ENCODE data around the gene BMP5.
"Not testable (repeated sequence)": the region's sequence is repeated elsewhere in the genome, so short reads cannot be mapped to it uniquely, and the experiment has no call there.

The BMP5 gene

GRCh38 chr6:55875400-55875799 is at the start of gene BMP5:
BMP5 (minus strand) TSS chr6:55875590; CDS start chr6:55874865, 725 bp downstream.
- peak; percentile 97 for DNase-seq

- no peak for DNase-seq
Observed at GRCh38 chr6:55922406-55922805, 47.0 kb upstream of the BMP5 start.

GRCh38 chr6:55919716-55920308 is 44.4 kb upstream of the BMP5 start:
- no peak for DNase-seq

- no peak for DNase-seq
Observed at GRCh38 chr6:55918639-55919038, 43.2 kb upstream of the BMP5 start.

- no peak for DNase-seq
Observed at GRCh38 chr6:55917751-55918415, 42.5 kb upstream of the BMP5 start.

- DNase-seq, result no peak
Observed at GRCh38 chr6:55916188-55916587, 40.8 kb upstream of the BMP5 start.

GRCh38 chr6:55913228-55914195 is 38.1 kb upstream of the BMP5 start:
- peak; percentile 61 for DNase-seq

- DNase-seq, result not testable (repeated sequence)
Observed at GRCh38 chr6:55910466-55910865, 35.1 kb upstream of the BMP5 start.

- DNase-seq, result not testable (repeated sequence)
Observed at GRCh38 chr6:55909911-55910310, 34.5 kb upstream of the BMP5 start.

- no peak for DNase-seq
Observed at GRCh38 chr6:55902796-55903195, 27.4 kb upstream of the BMP5 start.

GRCh38 chr6:55901765-55902270 is 26.4 kb upstream of the BMP5 start:
- DNase-seq, result peak; percentile 25

GRCh38 chr6:55898342-55898741 is 23.0 kb upstream of the BMP5 start:
- DNase-seq, result no peak

- no peak for DNase-seq
Observed at GRCh38 chr6:55897346-55897745, 22.0 kb upstream of the BMP5 start.

- peak; percentile 78 for DNase-seq
Observed at GRCh38 chr6:55895972-55896730, 20.8 kb upstream of the BMP5 start.

GRCh38 chr6:55892749-55893357 is 17.5 kb upstream of the BMP5 start:
- DNase-seq, result no peak

- no peak for DNase-seq
Observed at GRCh38 chr6:55888917-55889316, 13.5 kb upstream of the BMP5 start.

GRCh38 chr6:55886185-55886836 is 10.9 kb upstream of the BMP5 start:
- DNase-seq, result peak; percentile 84

GRCh38 chr6:55882718-55883569 is 7.6 kb upstream of the BMP5 start:
- DNase-seq, result no peak

- no peak for DNase-seq
Observed at GRCh38 chr6:55877283-55877682, 1.9 kb upstream of the BMP5 start.

- DNase-seq, result peak; percentile 30
Observed at GRCh38 chr6:55874316-55874715, 1.1 kb downstream of the BMP5 start.

GRCh38 chr6:55872866-55873265 is 2.5 kb downstream of the BMP5 start:
- DNase-seq, result no peak

Data from NCI-H510A treated with DMSO at 0.1 percent for 48 hours (cell line).